Thyroid gland (tissue), 4 donors: ENCODE data around the gene TMEM267. TPM values are rescaled to one million over a fixed set of nuclear protein-coding genes. Genes with fewer than 3 reads are reported as not detected.
"Not testable (repeated sequence)": the region's sequence is repeated elsewhere in the genome, so short reads cannot be mapped to it uniquely, and the experiment has no call there.

ENCODE experiments used
- DNase-seq, 2 donors: peaks; one replicate each; pipeline ENCODE4 v3.0.0-alpha.2; 2019
- H3K27ac ChIP-seq, 3 donors: fragments of 200-600 bp; sonication (generic); 1 replicate in 2 of 3; 2 replicates in 1 of 3; pipeline ENCODE4 v1.5.1; 2016 to 2019; ENCODE audit warnings: mild to moderate bottlenecking in 1 of 3, moderate library complexity in 1 of 3
- H3K27me3 ChIP-seq: fragments of 200-600 bp; sonication (generic); one replicate; pipeline ENCODE4 v1.5.1; 2019
- H3K36me3 ChIP-seq, 2 donors: fragments of 200-600 bp; sonication (generic); one replicate each; pipeline ENCODE4 v1.5.1; 2016 to 2019
- H3K4me1 ChIP-seq, 2 donors: fragments of 200-600 bp; sonication (generic); one replicate each; pipeline ENCODE4 v1.5.1; 2017 to 2019
- H3K4me3 ChIP-seq, 3 donors: fragments of 200-600 bp; sonication (generic); replicated peaks in 1 of 3; 1 replicate in 2 of 3; 2 replicates in 1 of 3; pipeline ENCODE4 v1.5.1; 2016; ENCODE audit warnings: mild to moderate bottlenecking in 1 of 3
- H3K9me3 ChIP-seq: fragments of 200-600 bp; sonication (generic); one replicate; pipeline ENCODE4 v1.5.1; 2017
- CTCF ChIP-seq, 6 experiments: fragments of 200-600 bp in 3 of 6; fragments of 450-650 bp in 3 of 6; sonication (generic) in 3 of 6; IDR thresholded peaks; one replicate each; pipeline ENCODE4 v1.5.1; 2016 to 2019; ENCODE audit warnings: antibody characterized with exemption in 6 of 6, mild to moderate bottlenecking in 2 of 6, inconsistent platforms in 1 of 6, moderate library complexity in 1 of 6
- POLR2A ChIP-seq, 2 donors: fragments of 450-650 bp; IDR thresholded peaks; one replicate each; pipeline ENCODE4 v1.6.1; 2017; ENCODE audit warnings: antibody characterized with exemption in 2 of 2, mild to moderate bottlenecking in 2 of 2, moderate library complexity in 1 of 2
- WGBS, 2 donors: methylation state at CpG; one replicate each; pipeline ENCODE4 v1.1.5; 2017; 5-methylcytosine and 5-hydroxymethylcytosine counted together
- intact Hi-C: fragments of 100-400 bp; cut with DNase I; formaldehyde crosslinking; loops from one replicate; pipeline ENCODE4 v1.15.1; 2023
- total RNA-seq, 4 donors: library from RNA; depleted of rRNA; stranded (reverse); fragments of >200 nt; gene quantifications; one replicate each; pipeline ENCODE4 v1.2.3, GENCODE V29; 2016

TMEM267 gene
- total RNA-seq, 4 donors from 2014 or later: 24.6 to 40.4 (median 29.2) TPM

GRCh38 chr5:43432486-43433375 is 50.9 kb downstream of the TMEM267 start:
- WGBS, 2 donors: 42% methylated on average over 3 of the region's 3 CpGs
- TF ChIP-seq CTCF (IDR thresholded peaks at IDR 0.05) (no peak), POLR2A (IDR thresholded peaks at IDR 0.05) (no peak)
- H3K36me3 ChIP-seq: no peaks in the 10 kb centered on the region
- peak; percentile 91 to 92 for DNase-seq
- H3K27ac ChIP-seq: peak overlapping the region; percentile 82 to 95 (median 92)
- H3K4me3 ChIP-seq: no peak overlapping the region
- H3K27me3 ChIP-seq: no peaks in the 10 kb centered on the region
- H3K9me3 ChIP-seq: no peaks in the 10 kb centered on the region
- intact Hi-C loops: no loop called here
- H3K4me1 ChIP-seq: peaks cover 28 to 64% of the 10 kb centered on the region in 2 donors

- no peak overlapping the region for H3K4me3 ChIP-seq
- no peaks in the 10 kb centered on the region for H3K36me3 ChIP-seq
- 94 to 100% methylated on average over 2 of the region's 2 CpGs for WGBS, 2 donors
- no peak for TF ChIP-seq POLR2A (IDR thresholded peaks at IDR 0.05)
- intact Hi-C loops: no loop called here
- no peak for DNase-seq
- peak overlapping the region; percentile 66 to 79 (median 79) for H3K27ac ChIP-seq
- peaks cover 45 to 80% of the 10 kb centered on the region in 2 donors for H3K4me1 ChIP-seq
- no peaks in the 10 kb centered on the region for H3K9me3 ChIP-seq
- no peaks in the 10 kb centered on the region for H3K27me3 ChIP-seq
Measured at GRCh38 chr5:43429706-43430105, 54.0 kb downstream of the TMEM267 start.

- H3K4me3 ChIP-seq: no peak overlapping the region
- DNase-seq: peak; percentile 53 to 55
- no peaks in the 10 kb centered on the region for H3K9me3 ChIP-seq
- intact Hi-C loops: no loop called here
- no peaks in the 10 kb centered on the region for H3K36me3 ChIP-seq
- peak overlapping the region; percentile 66 to 79 (median 79) for H3K27ac ChIP-seq
- WGBS, 2 donors: 50 to 51% methylated on average over 7 of the region's 7 CpGs
- H3K27me3 ChIP-seq: no peaks in the 10 kb centered on the region
- TF ChIP-seq CTCF (IDR thresholded peaks at IDR 0.05) (no peak), POLR2A (IDR thresholded peaks at IDR 0.05) (no peak)
- H3K4me1 ChIP-seq: peaks cover 45 to 78% of the 10 kb centered on the region in 2 donors
Measured at GRCh38 chr5:43429016-43429415, 54.6 kb downstream of the TMEM267 start.

GRCh38 chr5:43427306-43427705 is 56.4 kb downstream of the TMEM267 start:
- Histone ChIP-seq H3K36me3 (no peaks in the 10 kb centered on the region), H3K4me1 (peaks cover 39 to 65% of the 10 kb centered on the region in 2 donors), H3K4me3 (no peak overlapping the region), H3K9me3 (no peaks in the 10 kb centered on the region), H3K27me3 (no peaks in the 10 kb centered on the region), H3K27ac (peak overlapping the region; percentile 73 to 87 (median 79))
- WGBS, 2 donors: 83 to 90% methylated on average over 4 of the region's 4 CpGs
- intact Hi-C loops: no loop called here
- DNase-seq: no peak
- TF ChIP-seq POLR2A (IDR thresholded peaks at IDR 0.05) (no peak), CTCF (IDR thresholded peaks at IDR 0.05) (no peak)

- no peaks in the 10 kb centered on the region for H3K36me3 ChIP-seq
- intact Hi-C loops: no loop called here
- DNase-seq: peak; percentile 64 to 84
- TF ChIP-seq POLR2A (IDR thresholded peaks at IDR 0.05) (no peak), CTCF (IDR thresholded peaks at IDR 0.05) (no peak)
- no peak overlapping the region for H3K4me3 ChIP-seq
- H3K9me3 ChIP-seq: no peaks in the 10 kb centered on the region
- H3K27ac ChIP-seq: peak overlapping the region; percentile 73 to 88 (median 79)
- peaks cover 42 to 63% of the 10 kb centered on the region in 2 donors for H3K4me1 ChIP-seq
- 17 to 39% methylated on average over 2 of the region's 2 CpGs for whole genome bisulfite sequencing, 2 donors
- no peaks in the 10 kb centered on the region for H3K27me3 ChIP-seq
Measured at GRCh38 chr5:43425983-43426382, 57.7 kb downstream of the TMEM267 start.

- H3K36me3 ChIP-seq, H3K27me3 ChIP-seq, H3K9me3 ChIP-seq, H3K4me3 ChIP-seq, intact Hi-C loops: not testable (repeated sequence)
- peak overlapping the region; percentile 81 to 90 (median 87) for H3K27ac ChIP-seq
- 40 to 56% methylated on average over 6 of the region's 6 CpGs for WGBS, 2 donors
- peak; percentile 45 to 67 for DNase-seq
- peaks cover 47 to 49% of the 10 kb centered on the region in 2 donors for H3K4me1 ChIP-seq
Measured at GRCh38 chr5:43423086-43423485, 60.6 kb downstream of the TMEM267 start.
